ENCODE measurements around the gene LRRC4C. TPM values are rescaled to one million over a fixed set of nuclear protein-coding genes. Genes with fewer than 3 reads are reported as not detected.

LRRC4C gene
- total RNA-seq, 1 experiment from 2014 or later: 0.72 TPM

DNA sequence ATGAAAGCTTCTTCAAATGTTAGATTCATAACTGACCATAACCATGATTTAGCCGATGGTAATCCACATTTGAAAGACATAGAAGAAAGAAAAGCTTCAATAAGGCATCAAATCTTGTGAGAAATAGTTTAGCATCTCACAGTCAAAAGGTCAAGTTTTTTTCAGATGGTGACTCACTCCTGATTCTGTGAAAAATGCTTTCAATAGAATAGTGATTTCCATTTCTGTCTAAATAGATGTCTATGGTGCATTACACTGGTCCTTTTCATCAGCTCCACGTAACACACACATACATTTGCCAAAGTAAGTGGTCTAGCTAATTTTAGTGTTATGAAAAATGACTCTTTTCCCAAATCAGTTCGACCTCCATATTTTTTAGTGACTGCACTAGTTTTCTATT is 139.2 kb downstream of the LRRC4C start:
- no peak for ATAC-seq
- Mint-ChIP-seq H3K27me3 (ENCODE audit: low read depth) (no peaks in the 10 kb centered on the region), H3K4me1 (peaks cover 4% of the 10 kb centered on the region; the same call in 1 of the 2 replicates), H3K27ac (no peak overlapping the region), H3K36me3 (no peaks in the 10 kb centered on the region), H3K4me3 (no peak overlapping the region), H3K9me3 (no peaks in the 10 kb centered on the region)
- TF ChIP-seq ZNF396 (CRISPR knock-in tag; IDR thresholded peaks at IDR 0.05; ENCODE audit: borderline replicate concordance): no peak
- TF ChIP-seq GRHL2 (CRISPR knock-in tag; IDR thresholded peaks at IDR 0.05; ENCODE audit: insufficient replicate concordance, severe bottlenecking): no peak
- no peak for TF ChIP-seq ZSCAN18 (CRISPR knock-in tag; IDR thresholded peaks at IDR 0.05)
- no peak for TF ChIP-seq ZNF219 (CRISPR knock-in tag; IDR thresholded peaks at IDR 0.05; ENCODE audit: borderline replicate concordance)
- no peak for TF ChIP-seq FOXJ3 (CRISPR knock-in tag; IDR thresholded peaks at IDR 0.05; ENCODE audit: borderline replicate concordance)
- no peak for TF ChIP-seq CTCF (IDR thresholded peaks at IDR 0.05)
- TF ChIP-seq AFF4 (CRISPR knock-in tag; IDR thresholded peaks at IDR 0.05; ENCODE audit: borderline replicate concordance): no peak
- no peak for TF ChIP-seq ZNF232 (CRISPR knock-in tag; IDR thresholded peaks at IDR 0.05)
- TF ChIP-seq RORB (CRISPR knock-in tag; IDR thresholded peaks at IDR 0.05): no peak
- ChIA-PET CTCF (no interaction called here), POLR2A (no interaction called here)
- no peak for DNase-seq (ENCODE audit: low spot score)

DNA sequence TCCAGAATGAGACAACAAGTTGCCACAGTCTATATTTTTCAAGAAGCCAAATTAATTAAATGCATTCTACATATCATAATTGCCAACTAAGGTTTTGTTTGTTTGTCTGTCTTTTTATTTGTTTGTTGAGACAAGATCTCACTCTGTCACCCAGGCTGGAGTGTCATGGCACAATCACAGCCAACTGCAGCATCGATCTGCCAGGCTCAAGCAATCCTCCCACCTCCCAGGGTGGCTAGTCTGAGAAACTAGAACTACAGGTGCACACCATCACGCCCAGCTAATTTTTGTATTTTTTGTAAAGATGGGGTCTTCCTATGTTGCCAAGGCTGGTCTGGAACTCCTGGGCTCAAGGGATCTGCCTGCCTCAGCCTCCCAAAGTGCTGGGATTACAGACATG is 140.0 kb downstream of the LRRC4C start:
- no peak for DNase-seq (ENCODE audit: low spot score)
- Mint-ChIP-seq H3K36me3 (no peaks in the 10 kb centered on the region), H3K4me3 (no peak overlapping the region), H3K4me1 (peaks cover 4% of the 10 kb centered on the region; the same call in 1 of the 2 replicates), H3K27ac (no peak overlapping the region), H3K9me3 (no peaks in the 10 kb centered on the region), H3K27me3 (ENCODE audit: low read depth) (no peaks in the 10 kb centered on the region)
- POLR2A ChIA-PET: no interaction called here
- CTCF ChIA-PET: interaction anchor here (0.6 kb wide), 1 partner anchor 123 kb away, joined by 6 read pairs; no protein-coding TSS in a partner anchor
- ATAC-seq: no peak
- TF ChIP-seq PRRX2 (CRISPR knock-in tag; IDR thresholded peaks at IDR 0.05) (no peak), NR2C2 (CRISPR knock-in tag; IDR thresholded peaks at IDR 0.05) (no peak), SMAD3 (CRISPR knock-in tag; IDR thresholded peaks at IDR 0.05; ENCODE audit: borderline replicate concordance) (no peak), IRF2 (CRISPR knock-in tag; IDR thresholded peaks at IDR 0.05; ENCODE audit: borderline replicate concordance, low read depth) (no peak), ATF1 (CRISPR knock-in tag; IDR thresholded peaks at IDR 0.05) (no peak), ARID4B (CRISPR knock-in tag; IDR thresholded peaks at IDR 0.05; ENCODE audit: borderline replicate concordance) (no peak)
- TF ChIP-seq, protein P1, sequence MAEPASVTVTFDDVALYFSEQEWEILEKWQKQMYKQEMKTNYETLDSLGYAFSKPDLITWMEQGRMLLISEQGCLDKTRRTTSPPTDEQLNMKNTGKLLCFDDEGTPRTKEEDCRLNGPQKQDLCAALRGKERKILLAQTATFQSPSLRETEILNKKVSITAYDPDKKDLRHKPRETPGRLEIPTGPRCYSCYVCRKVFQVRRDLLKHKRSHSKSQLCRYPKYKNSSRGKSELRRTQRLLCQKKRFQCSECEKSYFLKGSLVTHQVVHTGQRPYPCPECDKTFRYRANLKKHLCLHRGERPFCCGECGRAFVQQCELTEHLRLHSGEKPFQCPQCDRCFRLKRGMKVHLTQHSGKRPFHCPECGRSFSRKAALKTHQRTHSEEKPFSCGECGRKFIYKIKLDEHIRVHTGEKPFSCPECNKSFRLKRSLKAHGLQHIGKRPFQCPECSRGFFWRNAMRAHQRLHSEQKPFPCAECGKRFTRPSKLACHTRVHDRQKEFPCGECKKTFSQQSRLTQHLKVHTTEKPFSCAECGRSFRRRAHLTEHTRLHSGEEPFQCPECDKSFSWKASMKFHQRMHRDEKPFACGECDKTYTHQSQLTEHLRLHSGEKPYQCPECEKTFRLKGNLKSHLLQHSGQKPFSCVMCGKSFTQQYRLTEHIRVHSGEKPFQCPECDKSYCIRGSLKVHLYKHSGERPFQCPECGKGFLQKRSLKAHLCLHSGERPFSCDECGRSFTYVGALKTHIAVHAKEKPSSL (CRISPR knock-in tag; conservative IDR thresholded peaks at IDR 0.05): no peak
